ENCODE data around the gene SCN3B. TPM values are rescaled to one million over a fixed set of nuclear protein-coding genes. Genes with fewer than 3 reads are reported as not detected.

Gene SCN3B
- total RNA-seq, 2 experiments from 2014 or later: not detected

- no peaks in the 10 kb centered on the region for H3K79me2 ChIP-seq (ENCODE audit: insufficient read depth, low read depth, low read length)
- no TSS peak for BruUV-seq (replicated peaks)
- no peak overlapping the region for H3K4me2 ChIP-seq (ENCODE audit: low read length)
These were observed 74.3 kb downstream of the SCN3B start for GRCh38 chr11:123580137-123580536.

GRCh38 chr11:123579482-123579812 is 75.0 kb downstream of the SCN3B start:
- no TSS peak for BruUV-seq (replicated peaks)
- Histone ChIP-seq H3K4me1 (ENCODE audit: insufficient read depth, low read length, poor library complexity, severe bottlenecking) (no peaks in the 10 kb centered on the region), H4K20me1 (ENCODE audit: insufficient read depth, low read length) (no peaks in the 10 kb centered on the region), H3K36me3 (ENCODE audit: insufficient read depth, low read length) (no peaks in the 10 kb centered on the region), H3K9me2 (ENCODE audit: insufficient read depth, low read length) (no peaks in the 10 kb centered on the region), H3K79me2 (ENCODE audit: insufficient read depth, low read depth, low read length) (no peaks in the 10 kb centered on the region), H3K4me3 (ENCODE audit: low read depth, low read length, poor library complexity, severe bottlenecking) (no peak overlapping the region), H3K9me3 (ENCODE audit: low read length) (no peaks in the 10 kb centered on the region), H2AFZ (ENCODE audit: low read length) (no peak overlapping the region), H3K4me2 (ENCODE audit: low read length) (no peak overlapping the region), H3K27ac (ENCODE audit: low read depth, low read length, poor library complexity, severe bottlenecking) (no peak overlapping the region)
- ChIA-PET CTCF (ENCODE audit: unreplicated experiment) (no interaction called here), POLR2A (no interaction called here)
- intact Hi-C loops (cut with micrococcal nuclease; ENCODE audit: unreplicated experiment): no loop called here
- TF ChIP-seq EZH2phosphoT487 (IDR thresholded peaks at IDR 0.05; ENCODE audit: borderline replicate concordance, low read depth, low read length): no peak
- no peak for TF ChIP-seq CTCF (conservative IDR thresholded peaks at IDR 0.05; ENCODE audit: low read length)
- no peak for DNase-seq (ENCODE audit: low spot score)

More at GRCh38 chr11:123580137-123580536, 74.3 kb downstream of the SCN3B start:
- H3K4me3 ChIP-seq (ENCODE audit: low read depth, low read length, poor library complexity, severe bottlenecking): no peak overlapping the region
- H3K4me1 ChIP-seq (ENCODE audit: insufficient read depth, low read length, poor library complexity, severe bottlenecking): no peaks in the 10 kb centered on the region
- H3K9me3 ChIP-seq (ENCODE audit: low read length): no peaks in the 10 kb centered on the region
- H3K36me3 ChIP-seq (ENCODE audit: insufficient read depth, low read length): no peaks in the 10 kb centered on the region
- no peak for TF ChIP-seq CTCF (conservative IDR thresholded peaks at IDR 0.05; ENCODE audit: low read length)
- TF ChIP-seq EZH2phosphoT487 (IDR thresholded peaks at IDR 0.05; ENCODE audit: borderline replicate concordance, low read depth, low read length): no peak
- ChIA-PET CTCF (ENCODE audit: unreplicated experiment) (no interaction called here), POLR2A (interaction anchor here (0.6 kb wide), 1 partner anchor 718 kb away, joined by 3 read pairs; no protein-coding TSS in a partner anchor)
- no peak for DNase-seq (ENCODE audit: low spot score)
- H2AFZ ChIP-seq (ENCODE audit: low read length): no peak overlapping the region
- no peaks in the 10 kb centered on the region for H3K9me2 ChIP-seq (ENCODE audit: insufficient read depth, low read length)
- intact Hi-C loops (cut with micrococcal nuclease; ENCODE audit: unreplicated experiment): loop anchor here (5.0 kb wide), 1 partner anchor 132 kb away; no protein-coding TSS in a partner anchor
- H4K20me1 ChIP-seq (ENCODE audit: insufficient read depth, low read length): no peaks in the 10 kb centered on the region
- no peak overlapping the region for H3K27ac ChIP-seq (ENCODE audit: low read depth, low read length, poor library complexity, severe bottlenecking)

Other genes starting within 250 kb of the SCN3B start
- gene GRAMD1B, start 224.4 kb downstream of the SCN3B start, total RNA-seq (2014; rRNA removed; shearing (Covaris generic)): 0.16 TPM in 1 of 2 replicates, not detected in the other
- not detected in 2 replicates for gene GRAMD1B, start 224.4 kb downstream of the SCN3B start, total RNA-seq (2022)
- 15.9 and 19.6 TPM in 2 replicates for gene ZNF202, start 87.0 kb upstream of the SCN3B start, total RNA-seq (2014; rRNA removed; shearing (Covaris generic))
- gene ZNF202, start 87.0 kb upstream of the SCN3B start, total RNA-seq (2022): 15.5 and 16.7 TPM in 2 replicates
- gene OR6X1, start 99.9 kb upstream of the SCN3B start, total RNA-seq (2014; rRNA removed; shearing (Covaris generic)): not detected in 2 replicates
- not detected in 2 replicates for gene OR6X1, start 99.9 kb upstream of the SCN3B start, total RNA-seq (2022)
- gene OR6M1, start 151.7 kb upstream of the SCN3B start, total RNA-seq (2014; rRNA removed; shearing (Covaris generic)): not detected in 2 replicates
- not detected in 2 replicates for gene OR6M1, start 151.7 kb upstream of the SCN3B start, total RNA-seq (2022)
- gene TMEM225, start 231.0 kb upstream of the SCN3B start, total RNA-seq (2014; rRNA removed; shearing (Covaris generic)): not detected in 2 replicates
- not detected in 2 replicates for gene TMEM225, start 231.0 kb upstream of the SCN3B start, total RNA-seq (2022)
- not detected in 2 replicates for gene OR8D4, start 247.5 kb upstream of the SCN3B start, total RNA-seq (2014; rRNA removed; shearing (Covaris generic))
- gene OR8D4, start 247.5 kb upstream of the SCN3B start, total RNA-seq (2022): not detected in 2 replicates

Data from OCI-LY7 (cell line).